Ovary (tissue), 9 donors: ENCODE data around the gene CACNA2D1. TPM values are rescaled to one million over a fixed set of nuclear protein-coding genes. Genes with fewer than 3 reads are reported as not detected.

Experiments
- DNase-seq, 5 donors: peaks; one replicate each; pipeline ENCODE4 v3.0.0-alpha.2; 2019 to 2020
- H3K27ac ChIP-seq, 2 donors: fragments of 200-600 bp; one replicate each; pipeline versions ENCODE4 v1.5.1 to v1.8.0; 2019 to 2022
- H3K27me3 ChIP-seq: fragments of 200-600 bp; one replicate; pipeline ENCODE4 v1.8.0; 2022
- H3K36me3 ChIP-seq: fragments of 200-600 bp; sonication (generic); one replicate; pipeline ENCODE4 v1.5.1; 2019
- H3K4me1 ChIP-seq: one replicate; pipeline ENCODE4 v1.8.1; 2013; ENCODE audit warnings: mild to moderate bottlenecking, moderate library complexity; ENCODE audit not compliant: insufficient read depth
- H3K4me3 ChIP-seq: fragments of 200-600 bp; sonication (generic); one replicate; pipeline ENCODE4 v1.5.1; 2017
- H3K9me3 ChIP-seq, 2 donors: fragments of 200-600 bp in 1 of 2; sonication (generic) in 1 of 2; one replicate each; pipeline versions ENCODE4 v1.5.1 to v1.8.1; 2013 to 2019; ENCODE audit warnings: mild to moderate bottlenecking in 1 of 2, moderate library complexity in 1 of 2
- EP300 ChIP-seq: sonication (generic); formaldehyde crosslinking; IDR thresholded peaks from one replicate; pipeline ENCODE4 v1.6.1; 2017; ENCODE audit warnings: antibody characterized with exemption
- POLR2A ChIP-seq: fragments of 450-650 bp; IDR thresholded peaks from one replicate; pipeline ENCODE4 v1.6.1; 2017; ENCODE audit warnings: antibody characterized with exemption, mild to moderate bottlenecking, moderate library complexity
- WGBS, 3 donors: extraction: QIAGEN DNeasy Blood & Tissue Kit in 1 of 3; methylation state at CpG; one replicate each; pipeline versions ENCODE4 v1.1.5 to v1.1.7; 2013 to 2017; 5-methylcytosine and 5-hydroxymethylcytosine counted together
- intact Hi-C, 4 donors: fragments of 100-400 bp; cut with DNase I; formaldehyde crosslinking; loops; one replicate each; pipeline versions ENCODE4 v1.11.0 to v1.15.1; 2022 to 2023
- polyA plus RNA-seq, 2 donors: library from polyadenylated mRNA; stranded (reverse); fragments of 200-250 nt in 1 of 2; fragments of 350-450 nt in 1 of 2; fragmentation: Illumina TruSeq in 1 of 2; extraction: RNeasy Lipid Tissue Mini Kit (QIAGEN cat#74804) in 1 of 2; gene quantifications; one replicate each; pipeline ENCODE4 v1.2.3, GENCODE V29; 2013 to 2014
- total RNA-seq, 7 donors: library from RNA; depleted of rRNA in 2 of 7; stranded (reverse); fragments of >200 nt in 2 of 7; fragmentation: NEBNext Ultra II Directional in 3 of 7; extraction: Animal tissue kit (Norgen Biotek cat#: 25700) in 3 of 7; gene quantifications; one replicate each; pipeline versions ENCODE4 v1.1.0 to v1.2.4, GENCODE V29; 2016 to 2023
- TF ChIP-seq, protein P1 (sequence below), 3 donors: fragments of 450-650 bp in 2 of 3; fragments of 200-600 bp in 1 of 3; IDR thresholded peaks; one replicate each; pipeline versions ENCODE4 v1.5.1 to v1.8.0; 2016 to 2022; ENCODE audit warnings: antibody characterized with exemption in 3 of 3, mild to moderate bottlenecking in 1 of 3
- donor health status: DM: no; HTN: no; CAD: no; lungs with moderate emphysema.
- donor health status: DM: no; HTN: no; CAD: no.
- donor health status: Bipolar disorder and iron deficiency.
- donor health status: DM: yes; HTN: yes; CAD: no.
- donor health status: DM: no; HTN: no; CAD: no.
- donor health status: DM: yes; HTN: yes; CAD: no.

Gene CACNA2D1
- total and polyA plus RNA-seq, 9 donors = 6.6 to 34.2 (median 18.8) TPM

GRCh38 chr7:82416402-82416801, 27.2 kb downstream of the CACNA2D1 start:
- Histone ChIP-seq H3K9me3 (no peaks in the 10 kb centered on the region), H3K4me3 (no peak overlapping the region), H3K36me3 (no peaks in the 10 kb centered on the region), H3K27me3 (no peaks in the 10 kb centered on the region), H3K27ac (no peak overlapping the region), H3K4me1 (peaks cover 2% of the 10 kb centered on the region)
- no peak for DNase-seq
- intact Hi-C loops = no loop called here
- TF ChIP-seq, protein P1, sequence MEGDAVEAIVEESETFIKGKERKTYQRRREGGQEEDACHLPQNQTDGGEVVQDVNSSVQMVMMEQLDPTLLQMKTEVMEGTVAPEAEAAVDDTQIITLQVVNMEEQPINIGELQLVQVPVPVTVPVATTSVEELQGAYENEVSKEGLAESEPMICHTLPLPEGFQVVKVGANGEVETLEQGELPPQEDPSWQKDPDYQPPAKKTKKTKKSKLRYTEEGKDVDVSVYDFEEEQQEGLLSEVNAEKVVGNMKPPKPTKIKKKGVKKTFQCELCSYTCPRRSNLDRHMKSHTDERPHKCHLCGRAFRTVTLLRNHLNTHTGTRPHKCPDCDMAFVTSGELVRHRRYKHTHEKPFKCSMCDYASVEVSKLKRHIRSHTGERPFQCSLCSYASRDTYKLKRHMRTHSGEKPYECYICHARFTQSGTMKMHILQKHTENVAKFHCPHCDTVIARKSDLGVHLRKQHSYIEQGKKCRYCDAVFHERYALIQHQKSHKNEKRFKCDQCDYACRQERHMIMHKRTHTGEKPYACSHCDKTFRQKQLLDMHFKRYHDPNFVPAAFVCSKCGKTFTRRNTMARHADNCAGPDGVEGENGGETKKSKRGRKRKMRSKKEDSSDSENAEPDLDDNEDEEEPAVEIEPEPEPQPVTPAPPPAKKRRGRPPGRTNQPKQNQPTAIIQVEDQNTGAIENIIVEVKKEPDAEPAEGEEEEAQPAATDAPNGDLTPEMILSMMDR (IDR thresholded peaks at IDR 0.05) = no peak
- no peak for TF ChIP-seq POLR2A
- no peak for TF ChIP-seq EP300
- 93 to 95% (median 94%) methylated on average over 1 of the region's 1 CpG for WGBS, 3 donors

- Histone ChIP-seq H3K27ac (no peak overlapping the region), H3K36me3 (no peaks in the 10 kb centered on the region), H3K4me3 (no peak overlapping the region), H3K4me1 (peaks cover 2% of the 10 kb centered on the region), H3K9me3 (no peaks in the 10 kb centered on the region), H3K27me3 (no peaks in the 10 kb centered on the region)
- 73 to 80% (median 75%) methylated on average over 3 of the region's 3 CpGs for WGBS, 3 donors
- no peak for DNase-seq
- TF ChIP-seq EP300 (no peak), POLR2A (no peak)
- TF ChIP-seq, protein P1 (IDR thresholded peaks at IDR 0.05) = no peak
- intact Hi-C loops = no loop called here
These were observed 29.2 kb downstream of the CACNA2D1 start for GRCh38 chr7:82414389-82414788.

DNA sequence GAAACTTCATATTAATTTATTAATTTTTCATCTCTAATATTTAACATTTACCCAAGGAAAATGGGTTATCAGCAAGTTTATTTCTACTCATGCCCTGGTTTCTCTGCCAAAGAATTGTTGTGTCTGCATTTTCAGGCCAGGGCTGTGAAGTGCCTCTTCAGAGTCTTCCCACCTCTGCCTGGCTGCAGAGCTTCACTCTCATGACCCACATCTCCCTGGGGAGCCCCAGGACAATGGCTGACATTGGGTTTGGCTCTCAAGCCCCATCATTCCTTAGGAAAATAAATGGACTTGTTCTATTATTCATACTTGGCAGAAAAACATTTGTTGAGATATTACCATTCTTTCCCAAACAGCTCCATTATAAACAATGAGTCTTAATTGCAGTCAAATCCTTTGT, 30.3 kb downstream of the CACNA2D1 start:
- H3K27ac ChIP-seq = no peak overlapping the region
- H3K9me3 ChIP-seq = no peaks in the 10 kb centered on the region
- no peaks in the 10 kb centered on the region for H3K36me3 ChIP-seq
- intact Hi-C loops = no loop called here
- TF ChIP-seq EP300 = no peak
- no peak for TF ChIP-seq POLR2A
- TF ChIP-seq, protein P1 (IDR thresholded peaks at IDR 0.05) = no peak
- no peak overlapping the region for H3K4me3 ChIP-seq
- DNase-seq = no peak
- peaks cover 2% of the 10 kb centered on the region for H3K4me1 ChIP-seq
- no peaks in the 10 kb centered on the region for H3K27me3 ChIP-seq

DNA sequence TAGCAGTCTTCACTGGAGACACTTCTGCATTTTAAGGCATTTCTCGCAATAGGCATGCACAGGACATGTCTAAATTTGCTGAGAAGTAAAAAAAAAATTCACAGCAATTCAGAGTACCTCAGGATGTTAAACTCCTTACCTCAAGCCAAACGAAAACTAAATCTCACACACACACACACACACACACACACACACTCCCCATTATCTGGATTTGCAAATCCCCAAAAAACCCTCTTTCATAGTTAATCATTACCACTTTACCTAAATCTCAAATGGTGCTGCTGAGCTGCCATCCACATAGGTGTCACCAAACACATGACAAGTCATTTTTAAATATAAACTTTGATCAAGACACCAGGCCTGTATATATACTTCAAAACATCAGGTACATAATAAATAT, 31.8 kb downstream of the CACNA2D1 start:
- TF ChIP-seq, protein P1 (IDR thresholded peaks at IDR 0.05) = no peak
- TF ChIP-seq EP300 (no peak), POLR2A (no peak)
- H3K27me3 ChIP-seq = no peaks in the 10 kb centered on the region
- H3K9me3 ChIP-seq = no peaks in the 10 kb centered on the region
- H3K4me3 ChIP-seq = no peak overlapping the region
- H3K36me3 ChIP-seq = no peaks in the 10 kb centered on the region
- H3K4me1 ChIP-seq = peaks cover 2% of the 10 kb centered on the region
- intact Hi-C loops = no loop called here
- H3K27ac ChIP-seq = no peak overlapping the region
- no peak for DNase-seq
- 89 to 96% (median 92%) methylated on average over 2 of the region's 2 CpGs for WGBS, 3 donors

GRCh38 chr7:82410461-82410860, 33.1 kb downstream of the CACNA2D1 start:
- 94% methylated on average over 10 of the region's 10 CpGs for WGBS, 3 donors
- Histone ChIP-seq H3K4me1 (peaks cover 2% of the 10 kb centered on the region), H3K27me3 (no peaks in the 10 kb centered on the region), H3K9me3 (no peaks in the 10 kb centered on the region), H3K4me3 (no peak overlapping the region), H3K36me3 (no peaks in the 10 kb centered on the region), H3K27ac (no peak overlapping the region)
- intact Hi-C loops = no loop called here
- TF ChIP-seq, protein P1 (IDR thresholded peaks at IDR 0.05) = no peak
- TF ChIP-seq POLR2A (no peak), EP300 (no peak)
- no peak for DNase-seq
